ENCODE measurements around the gene IFT122.
A peak's percentile ranks its signal among the peaks of the same experiment; 100 is the strongest.

The IFT122 gene

GRCh38 chr3:129557548-129557894 lies 117.5 kb downstream of the IFT122 start:
- no peak overlapping the region for H3K27ac ChIP-seq (ENCODE audit: low read depth, low read length)
- H3K27me3 ChIP-seq (ENCODE audit: control insufficient read depth in 1 of 2, insufficient read depth in 2 of 2, low read length in 2 of 2) = no peaks in the 10 kb centered on the region
- no peaks in the 10 kb centered on the region for H3K9me3 ChIP-seq (ENCODE audit: low read length)
- no peak overlapping the region for H3K4me3 ChIP-seq (ENCODE audit: low read depth in 1 of 2, low read length in 2 of 2)
- peaks cover 41% of the 10 kb centered on the region for H3K4me1 ChIP-seq (ENCODE audit: insufficient read depth, low read length)
- H3K36me3 ChIP-seq (ENCODE audit: insufficient read depth, low read length) = peaks cover 11% of the 10 kb centered on the region
- no peak overlapping the region for H3K9ac ChIP-seq (ENCODE audit: low read length)

DNA sequence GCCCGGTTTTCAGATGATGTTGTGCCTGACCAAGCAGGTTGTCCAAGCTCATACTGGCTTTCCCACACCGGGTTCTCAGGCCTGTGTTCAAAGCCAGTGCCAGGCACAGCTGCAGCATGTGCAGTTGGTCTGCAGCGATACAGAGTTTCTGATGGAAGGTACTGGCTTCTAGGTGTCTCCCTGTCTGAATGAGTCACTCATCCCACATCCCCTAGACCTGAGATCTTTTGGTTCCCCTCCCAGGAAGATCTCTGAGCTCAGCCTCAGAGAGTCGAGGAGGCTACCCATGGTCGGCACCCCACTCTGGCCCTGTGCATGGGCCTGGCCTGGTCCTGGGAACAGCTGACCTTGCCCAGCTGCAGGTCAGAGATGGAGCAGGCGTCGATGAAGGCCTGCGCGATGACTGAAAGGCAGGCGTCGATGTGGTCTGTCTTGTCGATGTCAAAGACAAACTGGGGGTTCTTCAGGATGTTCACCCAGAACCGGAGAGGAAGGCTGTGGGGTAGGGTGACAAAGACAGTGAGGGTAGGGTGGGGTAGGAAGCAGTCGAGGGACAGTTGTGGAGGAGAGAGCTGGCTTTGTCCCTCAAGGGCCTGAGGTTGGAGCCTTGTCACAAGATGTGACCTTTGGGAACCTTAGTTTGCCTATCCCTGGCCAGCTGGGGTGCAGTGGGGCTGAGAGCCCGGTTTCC lies 118.2 kb downstream of the IFT122 start:
- H3K36me3 ChIP-seq (ENCODE audit: insufficient read depth, low read length) = peaks cover 11% of the 10 kb centered on the region
- H3K27me3 ChIP-seq (ENCODE audit: control insufficient read depth in 1 of 2, insufficient read depth in 2 of 2, low read length in 2 of 2) = no peaks in the 10 kb centered on the region
- no peak overlapping the region for H3K27ac ChIP-seq (ENCODE audit: low read depth, low read length)
- H3K4me3 ChIP-seq (ENCODE audit: low read depth in 1 of 2, low read length in 2 of 2) = no peak overlapping the region
- H3K4me1 ChIP-seq (ENCODE audit: insufficient read depth, low read length) = peaks cover 41% of the 10 kb centered on the region
- H3K9ac ChIP-seq (ENCODE audit: low read length) = no peak overlapping the region
- H3K9me3 ChIP-seq (ENCODE audit: low read length) = no peaks in the 10 kb centered on the region

DNA sequence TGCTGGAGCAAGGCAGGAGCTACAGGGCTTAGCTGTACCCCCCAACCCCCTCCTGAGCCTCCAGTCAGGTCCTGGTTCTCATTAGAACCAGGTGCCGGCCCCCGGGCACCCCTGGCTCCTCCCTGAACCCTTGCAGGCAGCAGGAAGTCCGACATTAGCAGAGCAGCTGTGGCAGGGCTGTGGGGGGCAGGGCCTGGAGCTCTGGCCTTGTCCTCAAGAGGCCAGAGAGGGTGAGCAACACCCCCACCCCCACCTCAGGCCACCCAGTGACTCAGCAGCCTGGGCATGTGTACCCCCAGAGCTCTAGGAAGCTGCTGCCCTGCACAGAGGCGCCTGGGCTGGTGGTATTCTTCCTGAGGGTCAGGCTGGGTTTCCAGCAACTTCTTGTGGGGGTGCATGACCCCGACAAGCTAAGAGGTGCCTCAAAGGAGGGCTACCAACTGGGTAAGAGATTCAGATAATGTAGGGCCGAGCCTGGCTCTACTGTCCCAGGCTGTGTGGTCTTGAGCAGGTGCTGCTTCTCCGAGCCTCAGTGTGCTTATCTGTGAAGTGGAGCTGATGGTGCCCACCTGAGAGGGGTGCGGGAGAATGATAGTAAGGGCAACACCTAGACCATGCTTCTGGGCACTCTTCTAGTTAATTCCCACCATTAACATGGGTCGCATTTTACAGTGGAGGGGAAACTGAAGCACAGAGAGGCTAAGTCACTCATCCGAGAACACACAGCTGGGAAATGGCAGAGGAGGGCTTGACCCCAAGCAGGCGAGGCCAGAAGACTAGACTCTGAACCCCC lies 118.9 kb downstream of the IFT122 start:
- Histone ChIP-seq H3K9ac (ENCODE audit: low read length) (no peak overlapping the region), H3K4me1 (ENCODE audit: insufficient read depth, low read length) (peaks cover 42% of the 10 kb centered on the region), H3K4me3 (ENCODE audit: low read depth in 1 of 2, low read length in 2 of 2) (no peak overlapping the region), H3K36me3 (ENCODE audit: insufficient read depth, low read length) (peaks cover 11% of the 10 kb centered on the region), H3K9me3 (ENCODE audit: low read length) (no peaks in the 10 kb centered on the region), H3K27ac (ENCODE audit: low read depth, low read length) (no peak overlapping the region), H3K27me3 (ENCODE audit: control insufficient read depth in 1 of 2, insufficient read depth in 2 of 2, low read length in 2 of 2) (no peaks in the 10 kb centered on the region)

- no peaks in the 10 kb centered on the region for H3K27me3 ChIP-seq (ENCODE audit: control insufficient read depth in 1 of 2, insufficient read depth in 2 of 2, low read length in 2 of 2)
- H3K9ac ChIP-seq (ENCODE audit: low read length) = no peak overlapping the region
- H3K36me3 ChIP-seq (ENCODE audit: insufficient read depth, low read length) = peaks cover 11% of the 10 kb centered on the region
- H3K4me3 ChIP-seq (ENCODE audit: low read depth in 1 of 2, low read length in 2 of 2) = no peak overlapping the region
- H3K27ac ChIP-seq (ENCODE audit: low read depth, low read length) = no peak overlapping the region
- peaks cover 42% of the 10 kb centered on the region for H3K4me1 ChIP-seq (ENCODE audit: insufficient read depth, low read length)
- no peaks in the 10 kb centered on the region for H3K9me3 ChIP-seq (ENCODE audit: low read length)
These were observed 119.6 kb downstream of the IFT122 start for GRCh38 chr3:129559565-129560079.

GRCh38 chr3:129560269-129560787 lies 120.3 kb downstream of the IFT122 start:
- Histone ChIP-seq H3K4me1 (ENCODE audit: insufficient read depth, low read length) (peaks cover 36% of the 10 kb centered on the region), H3K9me3 (ENCODE audit: low read length) (no peaks in the 10 kb centered on the region), H3K27ac (ENCODE audit: low read depth, low read length) (peak overlapping the region; percentile 65), H3K36me3 (ENCODE audit: insufficient read depth, low read length) (peaks cover 11% of the 10 kb centered on the region), H3K9ac (ENCODE audit: low read length) (peak overlapping the region; percentile 49), H3K4me3 (ENCODE audit: low read depth in 1 of 2, low read length in 2 of 2) (peak overlapping the region in 1 of 2 donors; percentile 22), H3K27me3 (ENCODE audit: control insufficient read depth in 1 of 2, insufficient read depth in 2 of 2, low read length in 2 of 2) (no peaks in the 10 kb centered on the region)

GRCh38 chr3:129560911-129561594 lies 121.0 kb downstream of the IFT122 start:
- Histone ChIP-seq H3K27me3 (ENCODE audit: control insufficient read depth in 1 of 2, insufficient read depth in 2 of 2, low read length in 2 of 2) (no peaks in the 10 kb centered on the region), H3K4me3 (ENCODE audit: low read depth in 1 of 2, low read length in 2 of 2) (peak overlapping the region in 1 of 2 donors; percentile 22), H3K36me3 (ENCODE audit: insufficient read depth, low read length) (peaks cover 8% of the 10 kb centered on the region), H3K4me1 (ENCODE audit: insufficient read depth, low read length) (peaks cover 36% of the 10 kb centered on the region), H3K9me3 (ENCODE audit: low read length) (no peaks in the 10 kb centered on the region), H3K27ac (ENCODE audit: low read depth, low read length) (peak overlapping the region; percentile 65), H3K9ac (ENCODE audit: low read length) (peak overlapping the region; percentile 49)

- no peak overlapping the region for H3K9ac ChIP-seq (ENCODE audit: low read length)
- no peaks in the 10 kb centered on the region for H3K27me3 ChIP-seq (ENCODE audit: control insufficient read depth in 1 of 2, insufficient read depth in 2 of 2, low read length in 2 of 2)
- H3K9me3 ChIP-seq (ENCODE audit: low read length) = no peaks in the 10 kb centered on the region
- peaks cover 40% of the 10 kb centered on the region for H3K4me1 ChIP-seq (ENCODE audit: insufficient read depth, low read length)
- no peak overlapping the region for H3K27ac ChIP-seq (ENCODE audit: low read depth, low read length)
- peaks cover 3% of the 10 kb centered on the region for H3K36me3 ChIP-seq (ENCODE audit: insufficient read depth, low read length)
- no peak overlapping the region for H3K4me3 ChIP-seq (ENCODE audit: low read depth in 1 of 2, low read length in 2 of 2)
These were observed 121.7 kb downstream of the IFT122 start for GRCh38 chr3:129561619-129562248.

DNA sequence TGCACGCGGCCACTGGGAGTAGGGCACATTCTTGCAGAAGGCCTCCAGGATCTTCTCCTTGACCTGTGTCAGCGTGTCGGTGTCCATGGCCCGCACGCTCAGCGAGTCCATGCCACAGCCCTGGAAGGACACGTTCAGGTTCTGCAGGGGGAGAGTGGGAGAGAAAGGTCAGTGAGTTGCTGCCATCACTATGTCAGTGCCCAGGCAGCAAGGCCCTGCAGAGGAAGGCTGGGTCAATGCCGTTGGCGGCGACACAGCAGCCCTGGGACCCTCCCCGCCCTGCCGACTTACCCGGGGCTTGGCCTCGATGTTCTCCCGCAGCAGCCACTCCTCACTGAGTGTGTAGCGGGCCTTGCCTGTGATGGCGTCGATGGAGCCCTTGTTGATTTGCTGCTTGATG lies 122.8 kb downstream of the IFT122 start:
- Histone ChIP-seq H3K36me3 (ENCODE audit: insufficient read depth, low read length) (peaks cover 1% of the 10 kb centered on the region), H3K9me3 (ENCODE audit: low read length) (no peaks in the 10 kb centered on the region), H3K27ac (ENCODE audit: low read depth, low read length) (no peak overlapping the region), H3K4me1 (ENCODE audit: insufficient read depth, low read length) (peaks cover 38% of the 10 kb centered on the region), H3K9ac (ENCODE audit: low read length) (no peak overlapping the region), H3K27me3 (ENCODE audit: control insufficient read depth in 1 of 2, insufficient read depth in 2 of 2, low read length in 2 of 2) (no peaks in the 10 kb centered on the region), H3K4me3 (ENCODE audit: low read depth in 1 of 2, low read length in 2 of 2) (no peak overlapping the region)

GRCh38 chr3:129563332-129563731 lies 123.3 kb downstream of the IFT122 start:
- Histone ChIP-seq H3K4me1 (ENCODE audit: insufficient read depth, low read length) (peaks cover 36% of the 10 kb centered on the region), H3K9me3 (ENCODE audit: low read length) (no peaks in the 10 kb centered on the region), H3K9ac (ENCODE audit: low read length) (no peak overlapping the region), H3K36me3 (ENCODE audit: insufficient read depth, low read length) (no peaks in the 10 kb centered on the region), H3K4me3 (ENCODE audit: low read depth in 1 of 2, low read length in 2 of 2) (no peak overlapping the region), H3K27me3 (ENCODE audit: control insufficient read depth in 1 of 2, insufficient read depth in 2 of 2, low read length in 2 of 2) (no peaks in the 10 kb centered on the region), H3K27ac (ENCODE audit: low read depth, low read length) (no peak overlapping the region)

GRCh38 chr3:129563850-129564535 lies 124.0 kb downstream of the IFT122 start:
- no peak overlapping the region for H3K27ac ChIP-seq (ENCODE audit: low read depth, low read length)

More at GRCh38 chr3:129563850-129564535, 124.0 kb downstream of the IFT122 start:
- Histone ChIP-seq H3K9me3 (ENCODE audit: low read length) (no peaks in the 10 kb centered on the region), H3K4me1 (ENCODE audit: insufficient read depth, low read length) (peaks cover 33% of the 10 kb centered on the region), H3K4me3 (ENCODE audit: low read depth in 1 of 2, low read length in 2 of 2) (no peak overlapping the region), H3K27me3 (ENCODE audit: control insufficient read depth in 1 of 2, insufficient read depth in 2 of 2, low read length in 2 of 2) (no peaks in the 10 kb centered on the region), H3K9ac (ENCODE audit: low read length) (no peak overlapping the region), H3K36me3 (ENCODE audit: insufficient read depth, low read length) (no peaks in the 10 kb centered on the region)

All from muscle layer of colon (tissue), 2 donors.